HG03280 (cell line): ENCODE data around the gene KBTBD12.
"Not testable (repeated sequence)": the region's sequence is repeated elsewhere in the genome, so short reads cannot be mapped to it uniquely, and the experiment has no call there.

Experiments
- ATAC-seq: cut with Tn5 transposase; IDR thresholded peaks from one replicate; pipeline ENCODE4 v1.9.1; 2021; ENCODE audit warnings: mild to moderate bottlenecking, moderate library complexity; ENCODE audit not compliant: unreplicated experiment

Gene KBTBD12

GRCh38 chr3:127902486-127902885, 12.5 kb upstream of the KBTBD12 start:
- ATAC-seq, result no peak

GRCh38 chr3:127903611-127904375, 11.2 kb upstream of the KBTBD12 start:
- no peak for ATAC-seq

- ATAC-seq, result no peak
Observed at GRCh38 chr3:127905556-127905955, 9.5 kb upstream of the KBTBD12 start.

- not testable (repeated sequence) for ATAC-seq
Observed at GRCh38 chr3:127906653-127907052, 8.4 kb upstream of the KBTBD12 start.

GRCh38 chr3:127908202-127908601, 6.8 kb upstream of the KBTBD12 start:
- no peak for ATAC-seq

- ATAC-seq, result no peak
Observed at GRCh38 chr3:127908951-127909350, 6.1 kb upstream of the KBTBD12 start.

GRCh38 chr3:127909646-127910045, 5.4 kb upstream of the KBTBD12 start:
- ATAC-seq, result no peak

- ATAC-seq, result no peak
Observed at GRCh38 chr3:127911421-127911931, 3.6 kb upstream of the KBTBD12 start.

GRCh38 chr3:127913841-127914240, 1.2 kb upstream of the KBTBD12 start:
- not testable (repeated sequence) for ATAC-seq

GRCh38 chr3:127914584-127914983, 448 bp upstream of the KBTBD12 start:
- ATAC-seq, result no peak

GRCh38 chr3:127915937-127916493, 983 bp downstream of the KBTBD12 start:
- no peak for ATAC-seq

GRCh38 chr3:127920738-127921137, 5.7 kb downstream of the KBTBD12 start:
- no peak for ATAC-seq

- no peak for ATAC-seq
Observed at GRCh38 chr3:127923611-127924010, 8.6 kb downstream of the KBTBD12 start.

- ATAC-seq, result no peak
Observed at GRCh38 chr3:127925384-127925783, 10.4 kb downstream of the KBTBD12 start.

GRCh38 chr3:127927829-127928604, 13.0 kb downstream of the KBTBD12 start:
- ATAC-seq, result no peak

GRCh38 chr3:127929818-127930413, 14.9 kb downstream of the KBTBD12 start:
- no peak for ATAC-seq

- no peak for ATAC-seq
Observed at GRCh38 chr3:127933396-127933795, 18.4 kb downstream of the KBTBD12 start.

GRCh38 chr3:127938800-127939199, 23.8 kb downstream of the KBTBD12 start:
- ATAC-seq, result no peak

GRCh38 chr3:127940116-127940515, 25.1 kb downstream of the KBTBD12 start:
- no peak for ATAC-seq

GRCh38 chr3:127942613-127943012, 27.6 kb downstream of the KBTBD12 start:
- no peak for ATAC-seq

GRCh38 chr3:127948211-127948610, 33.2 kb downstream of the KBTBD12 start:
- ATAC-seq, result no peak
